Measurements from ENCODE around the gene ZNF30. TPM values are rescaled to one million over a fixed set of nuclear protein-coding genes. Genes with fewer than 3 reads are reported as not detected.

The ZNF30 gene
- total and polyA plus RNA-seq, 4 donors: 1.3 to 1.8 (median 1.7) TPM

DNA sequence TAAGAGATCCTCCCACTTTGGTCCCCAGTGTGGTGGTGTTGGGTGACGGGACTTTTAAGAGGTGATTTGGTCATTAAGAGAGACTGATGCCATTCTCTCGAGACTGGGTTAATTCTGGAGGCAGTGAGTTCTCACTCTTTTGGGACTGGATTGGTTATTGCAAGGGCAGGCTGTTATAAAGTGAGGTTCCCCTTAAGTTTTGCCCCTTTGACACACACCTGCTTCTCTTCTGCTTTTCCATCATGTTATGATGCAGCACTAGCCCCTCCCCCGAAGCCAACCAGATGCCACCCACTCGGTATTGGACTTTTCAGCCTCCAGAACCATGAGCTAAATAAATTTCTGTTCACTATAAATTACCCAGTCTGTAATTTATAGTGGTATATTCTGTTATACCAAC lies 57.1 kb downstream of the ZNF30 start:
- Histone ChIP-seq H3K4me3 (ENCODE audit: low read depth in 1 of 3, low read length in 3 of 3) (no peak overlapping the region), H3K27ac (ENCODE audit: low read depth in 1 of 2, low read length in 2 of 2) (no peak overlapping the region), H3K27me3 (ENCODE audit: control insufficient read depth in 4 of 4, insufficient read depth in 4 of 4, low read length in 3 of 4) (no peaks in the 10 kb centered on the region), H3K9ac (ENCODE audit: low read depth in 1 of 2, low read length in 2 of 2) (no peak overlapping the region), H3K4me1 (ENCODE audit: control insufficient read depth in 4 of 4, insufficient read depth in 4 of 4, low read length in 3 of 4) (peaks cover 0 to 7% (median 4%) of the 10 kb centered on the region in 4 donors), H3K9me3 (ENCODE audit: control insufficient read depth in 4 of 4, low read length in 3 of 4) (no peaks in the 10 kb centered on the region), H3K36me3 (ENCODE audit: control insufficient read depth in 4 of 4, insufficient read depth in 3 of 4, low read depth in 1 of 4, low read length in 3 of 4) (no peaks in the 10 kb centered on the region)
- DNase-seq (ENCODE audit: low spot score): no peak
- no peak for TF ChIP-seq EGR1 (IDR thresholded peaks at IDR 0.05; ENCODE audit: low read depth in 2 of 2)
- TF ChIP-seq TAF1 (conservative IDR thresholded peaks at IDR 0.05): no peak
- WGBS: 91% methylated on average over 4 of the region's 4 CpGs

DNA sequence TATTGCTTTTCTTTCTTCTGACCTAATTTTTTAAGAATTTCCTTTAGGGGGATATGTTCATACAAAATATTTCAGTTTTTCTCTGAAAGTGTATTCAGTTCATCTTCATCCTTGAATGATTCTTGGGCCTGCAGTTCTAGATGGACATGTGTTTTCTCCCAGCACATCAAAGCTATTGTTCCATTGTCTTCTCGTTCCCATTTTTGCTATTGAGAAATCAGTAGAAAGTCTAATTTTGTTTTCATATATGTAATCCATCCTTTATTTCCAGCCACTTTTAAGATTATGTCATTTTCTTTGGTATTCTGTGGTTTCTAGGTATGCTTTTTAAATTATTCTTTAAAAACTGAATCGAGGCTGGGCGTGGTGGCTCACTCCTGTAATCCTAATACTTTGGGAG lies 57.6 kb downstream of the ZNF30 start:
- no peak for TF ChIP-seq SP1 (IDR thresholded peaks at IDR 0.05)
- TF ChIP-seq, protein P1, sequence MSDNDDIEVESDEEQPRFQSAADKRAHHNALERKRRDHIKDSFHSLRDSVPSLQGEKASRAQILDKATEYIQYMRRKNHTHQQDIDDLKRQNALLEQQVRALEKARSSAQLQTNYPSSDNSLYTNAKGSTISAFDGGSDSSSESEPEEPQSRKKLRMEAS (IDR thresholded peaks at IDR 0.05): no peak
- no peak for TF ChIP-seq YY1 (IDR thresholded peaks at IDR 0.05)
- TF ChIP-seq TAF1 (conservative IDR thresholded peaks at IDR 0.05): no peak
- TF ChIP-seq HNF4A (conservative IDR thresholded peaks at IDR 0.05): no peak
- TF ChIP-seq FOXA1 (IDR thresholded peaks at IDR 0.05): no peak
- no peak for TF ChIP-seq JUND (IDR thresholded peaks at IDR 0.05)
- Histone ChIP-seq H3K4me3 (ENCODE audit: low read depth in 1 of 3, low read length in 3 of 3) (no peak overlapping the region), H3K27ac (ENCODE audit: low read depth in 1 of 2, low read length in 2 of 2) (no peak overlapping the region), H3K9ac (ENCODE audit: low read depth in 1 of 2, low read length in 2 of 2) (no peak overlapping the region), H3K27me3 (ENCODE audit: control insufficient read depth in 4 of 4, insufficient read depth in 4 of 4, low read length in 3 of 4) (no peaks in the 10 kb centered on the region), H3K9me3 (ENCODE audit: control insufficient read depth in 4 of 4, low read length in 3 of 4) (no peaks in the 10 kb centered on the region), H3K36me3 (ENCODE audit: control insufficient read depth in 4 of 4, insufficient read depth in 3 of 4, low read depth in 1 of 4, low read length in 3 of 4) (no peaks in the 10 kb centered on the region), H3K4me1 (ENCODE audit: control insufficient read depth in 4 of 4, insufficient read depth in 4 of 4, low read length in 3 of 4) (peaks cover 0 to 7% (median 4%) of the 10 kb centered on the region in 4 donors)
- 94% methylated on average over 3 of the region's 3 CpGs for WGBS
- no peak for DNase-seq (ENCODE audit: low spot score)

DNA sequence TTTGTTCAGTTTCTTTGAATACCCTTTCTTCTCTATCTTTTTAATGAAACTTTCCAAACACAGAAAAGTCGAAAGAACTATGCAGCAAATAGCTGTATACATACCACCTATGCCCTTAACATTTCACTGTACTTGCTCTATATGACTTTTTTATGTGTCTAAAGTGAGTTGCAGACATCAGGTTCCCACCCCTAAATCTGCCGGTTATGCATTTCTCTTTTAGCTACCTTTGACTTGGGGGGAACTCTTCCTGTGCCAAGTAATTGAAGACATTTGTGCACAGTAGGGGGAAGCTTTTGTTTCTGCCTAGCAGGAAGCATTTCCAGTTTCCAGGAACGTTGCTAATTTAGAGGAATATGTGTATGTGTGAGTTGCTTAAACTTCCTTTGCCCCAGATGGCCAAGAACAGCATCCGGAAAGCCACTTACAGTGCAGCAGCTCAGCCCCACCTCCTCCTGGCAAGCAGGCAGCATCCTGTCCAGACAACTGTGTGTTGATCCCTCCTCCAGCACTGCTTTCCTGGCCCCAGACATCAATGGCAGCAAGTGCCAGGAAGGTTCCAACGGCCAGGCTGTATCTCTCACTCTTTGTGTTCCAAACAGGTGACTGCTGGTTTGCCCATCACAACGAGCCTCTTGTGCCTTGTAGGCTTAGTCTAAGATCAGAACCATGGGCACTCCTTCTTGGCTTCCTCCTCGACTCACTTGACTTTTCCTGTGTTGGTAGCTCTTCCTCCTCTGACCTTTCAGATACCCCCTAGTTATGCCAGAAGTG lies 58.7 kb downstream of the ZNF30 start:
- DNase-seq (ENCODE audit: low spot score): no peak
- TF ChIP-seq, protein P2, sequence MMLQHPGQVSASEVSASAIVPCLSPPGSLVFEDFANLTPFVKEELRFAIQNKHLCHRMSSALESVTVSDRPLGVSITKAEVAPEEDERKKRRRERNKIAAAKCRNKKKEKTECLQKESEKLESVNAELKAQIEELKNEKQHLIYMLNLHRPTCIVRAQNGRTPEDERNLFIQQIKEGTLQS (IDR thresholded peaks at IDR 0.05): no peak
- TF ChIP-seq, protein P3, sequence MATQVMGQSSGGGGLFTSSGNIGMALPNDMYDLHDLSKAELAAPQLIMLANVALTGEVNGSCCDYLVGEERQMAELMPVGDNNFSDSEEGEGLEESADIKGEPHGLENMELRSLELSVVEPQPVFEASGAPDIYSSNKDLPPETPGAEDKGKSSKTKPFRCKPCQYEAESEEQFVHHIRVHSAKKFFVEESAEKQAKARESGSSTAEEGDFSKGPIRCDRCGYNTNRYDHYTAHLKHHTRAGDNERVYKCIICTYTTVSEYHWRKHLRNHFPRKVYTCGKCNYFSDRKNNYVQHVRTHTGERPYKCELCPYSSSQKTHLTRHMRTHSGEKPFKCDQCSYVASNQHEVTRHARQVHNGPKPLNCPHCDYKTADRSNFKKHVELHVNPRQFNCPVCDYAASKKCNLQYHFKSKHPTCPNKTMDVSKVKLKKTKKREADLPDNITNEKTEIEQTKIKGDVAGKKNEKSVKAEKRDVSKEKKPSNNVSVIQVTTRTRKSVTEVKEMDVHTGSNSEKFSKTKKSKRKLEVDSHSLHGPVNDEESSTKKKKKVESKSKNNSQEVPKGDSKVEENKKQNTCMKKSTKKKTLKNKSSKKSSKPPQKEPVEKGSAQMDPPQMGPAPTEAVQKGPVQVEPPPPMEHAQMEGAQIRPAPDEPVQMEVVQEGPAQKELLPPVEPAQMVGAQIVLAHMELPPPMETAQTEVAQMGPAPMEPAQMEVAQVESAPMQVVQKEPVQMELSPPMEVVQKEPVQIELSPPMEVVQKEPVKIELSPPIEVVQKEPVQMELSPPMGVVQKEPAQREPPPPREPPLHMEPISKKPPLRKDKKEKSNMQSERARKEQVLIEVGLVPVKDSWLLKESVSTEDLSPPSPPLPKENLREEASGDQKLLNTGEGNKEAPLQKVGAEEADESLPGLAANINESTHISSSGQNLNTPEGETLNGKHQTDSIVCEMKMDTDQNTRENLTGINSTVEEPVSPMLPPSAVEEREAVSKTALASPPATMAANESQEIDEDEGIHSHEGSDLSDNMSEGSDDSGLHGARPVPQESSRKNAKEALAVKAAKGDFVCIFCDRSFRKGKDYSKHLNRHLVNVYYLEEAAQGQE (IDR thresholded peaks at IDR 0.05): no peak
- TF ChIP-seq FOXA2 (IDR thresholded peaks at IDR 0.05) (no peak), GABPA (IDR thresholded peaks at IDR 0.05 in 1 of 2, conservative IDR thresholded peaks at IDR 0.05 in 1 of 2) (no peak), YY1 (IDR thresholded peaks at IDR 0.05) (peak; percentile 36), FOXA1 (IDR thresholded peaks at IDR 0.05) (no peak), JUND (IDR thresholded peaks at IDR 0.05) (no peak), RXRA (IDR thresholded peaks at IDR 0.05) (no peak), EGR1 (IDR thresholded peaks at IDR 0.05; ENCODE audit: low read depth in 2 of 2) (no peak), SP1 (IDR thresholded peaks at IDR 0.05) (peak; percentile 43), HNF4G (IDR thresholded peaks at IDR 0.05) (no peak), HNF4A (conservative IDR thresholded peaks at IDR 0.05) (no peak), NR2F2 (IDR thresholded peaks at IDR 0.05) (peak; percentile 89), TAF1 (conservative IDR thresholded peaks at IDR 0.05) (no peak), RAD21 (IDR thresholded peaks at IDR 0.05) (peak in 1 of 2 donors; percentile 19)
- TF ChIP-seq, protein P4, sequence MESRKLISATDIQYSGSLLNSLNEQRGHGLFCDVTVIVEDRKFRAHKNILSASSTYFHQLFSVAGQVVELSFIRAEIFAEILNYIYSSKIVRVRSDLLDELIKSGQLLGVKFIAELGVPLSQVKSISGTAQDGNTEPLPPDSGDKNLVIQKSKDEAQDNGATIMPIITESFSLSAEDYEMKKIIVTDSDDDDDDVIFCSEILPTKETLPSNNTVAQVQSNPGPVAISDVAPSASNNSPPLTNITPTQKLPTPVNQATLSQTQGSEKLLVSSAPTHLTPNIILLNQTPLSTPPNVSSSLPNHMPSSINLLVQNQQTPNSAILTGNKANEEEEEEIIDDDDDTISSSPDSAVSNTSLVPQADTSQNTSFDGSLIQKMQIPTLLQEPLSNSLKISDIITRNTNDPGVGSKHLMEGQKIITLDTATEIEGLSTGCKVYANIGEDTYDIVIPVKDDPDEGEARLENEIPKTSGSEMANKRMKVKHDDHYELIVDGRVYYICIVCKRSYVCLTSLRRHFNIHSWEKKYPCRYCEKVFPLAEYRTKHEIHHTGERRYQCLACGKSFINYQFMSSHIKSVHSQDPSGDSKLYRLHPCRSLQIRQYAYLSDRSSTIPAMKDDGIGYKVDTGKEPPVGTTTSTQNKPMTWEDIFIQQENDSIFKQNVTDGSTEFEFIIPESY (IDR thresholded peaks at IDR 0.05): no peak
- TF ChIP-seq, protein P5, sequence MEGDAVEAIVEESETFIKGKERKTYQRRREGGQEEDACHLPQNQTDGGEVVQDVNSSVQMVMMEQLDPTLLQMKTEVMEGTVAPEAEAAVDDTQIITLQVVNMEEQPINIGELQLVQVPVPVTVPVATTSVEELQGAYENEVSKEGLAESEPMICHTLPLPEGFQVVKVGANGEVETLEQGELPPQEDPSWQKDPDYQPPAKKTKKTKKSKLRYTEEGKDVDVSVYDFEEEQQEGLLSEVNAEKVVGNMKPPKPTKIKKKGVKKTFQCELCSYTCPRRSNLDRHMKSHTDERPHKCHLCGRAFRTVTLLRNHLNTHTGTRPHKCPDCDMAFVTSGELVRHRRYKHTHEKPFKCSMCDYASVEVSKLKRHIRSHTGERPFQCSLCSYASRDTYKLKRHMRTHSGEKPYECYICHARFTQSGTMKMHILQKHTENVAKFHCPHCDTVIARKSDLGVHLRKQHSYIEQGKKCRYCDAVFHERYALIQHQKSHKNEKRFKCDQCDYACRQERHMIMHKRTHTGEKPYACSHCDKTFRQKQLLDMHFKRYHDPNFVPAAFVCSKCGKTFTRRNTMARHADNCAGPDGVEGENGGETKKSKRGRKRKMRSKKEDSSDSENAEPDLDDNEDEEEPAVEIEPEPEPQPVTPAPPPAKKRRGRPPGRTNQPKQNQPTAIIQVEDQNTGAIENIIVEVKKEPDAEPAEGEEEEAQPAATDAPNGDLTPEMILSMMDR (IDR thresholded peaks at IDR 0.05; ENCODE audit: low read depth, low read length, missing input control): no peak
- TF ChIP-seq, protein P1 (IDR thresholded peaks at IDR 0.05): no peak

More for the DNA sequence above, 58.7 kb downstream of the ZNF30 start:
- H3K27ac ChIP-seq (ENCODE audit: low read depth in 1 of 2, low read length in 2 of 2): peak overlapping the region in 1 of 2 donors; percentile 46
- H3K4me3 ChIP-seq (ENCODE audit: low read depth in 1 of 3, low read length in 3 of 3): no peak overlapping the region
- 30% methylated on average over 7 of the region's 7 CpGs for WGBS
- no peaks in the 10 kb centered on the region for H3K9me3 ChIP-seq (ENCODE audit: control insufficient read depth in 4 of 4, low read length in 3 of 4)
- no peaks in the 10 kb centered on the region for H3K36me3 ChIP-seq (ENCODE audit: control insufficient read depth in 4 of 4, insufficient read depth in 3 of 4, low read depth in 1 of 4, low read length in 3 of 4)
- H3K9ac ChIP-seq (ENCODE audit: low read depth in 1 of 2, low read length in 2 of 2): no peak overlapping the region
- H3K27me3 ChIP-seq (ENCODE audit: control insufficient read depth in 4 of 4, insufficient read depth in 4 of 4, low read length in 3 of 4): no peaks in the 10 kb centered on the region
- peaks cover 0 to 7% (median 4%) of the 10 kb centered on the region in 4 donors for H3K4me1 ChIP-seq (ENCODE audit: control insufficient read depth in 4 of 4, insufficient read depth in 4 of 4, low read length in 3 of 4)
